Measurements from ENCODE around the gene MRAP2.
A peak's percentile ranks its signal among the peaks of the same experiment; 100 is the strongest.

MRAP2 gene, protein sequence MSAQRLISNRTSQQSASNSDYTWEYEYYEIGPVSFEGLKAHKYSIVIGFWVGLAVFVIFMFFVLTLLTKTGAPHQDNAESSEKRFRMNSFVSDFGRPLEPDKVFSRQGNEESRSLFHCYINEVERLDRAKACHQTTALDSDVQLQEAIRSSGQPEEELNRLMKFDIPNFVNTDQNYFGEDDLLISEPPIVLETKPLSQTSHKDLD

DNA sequence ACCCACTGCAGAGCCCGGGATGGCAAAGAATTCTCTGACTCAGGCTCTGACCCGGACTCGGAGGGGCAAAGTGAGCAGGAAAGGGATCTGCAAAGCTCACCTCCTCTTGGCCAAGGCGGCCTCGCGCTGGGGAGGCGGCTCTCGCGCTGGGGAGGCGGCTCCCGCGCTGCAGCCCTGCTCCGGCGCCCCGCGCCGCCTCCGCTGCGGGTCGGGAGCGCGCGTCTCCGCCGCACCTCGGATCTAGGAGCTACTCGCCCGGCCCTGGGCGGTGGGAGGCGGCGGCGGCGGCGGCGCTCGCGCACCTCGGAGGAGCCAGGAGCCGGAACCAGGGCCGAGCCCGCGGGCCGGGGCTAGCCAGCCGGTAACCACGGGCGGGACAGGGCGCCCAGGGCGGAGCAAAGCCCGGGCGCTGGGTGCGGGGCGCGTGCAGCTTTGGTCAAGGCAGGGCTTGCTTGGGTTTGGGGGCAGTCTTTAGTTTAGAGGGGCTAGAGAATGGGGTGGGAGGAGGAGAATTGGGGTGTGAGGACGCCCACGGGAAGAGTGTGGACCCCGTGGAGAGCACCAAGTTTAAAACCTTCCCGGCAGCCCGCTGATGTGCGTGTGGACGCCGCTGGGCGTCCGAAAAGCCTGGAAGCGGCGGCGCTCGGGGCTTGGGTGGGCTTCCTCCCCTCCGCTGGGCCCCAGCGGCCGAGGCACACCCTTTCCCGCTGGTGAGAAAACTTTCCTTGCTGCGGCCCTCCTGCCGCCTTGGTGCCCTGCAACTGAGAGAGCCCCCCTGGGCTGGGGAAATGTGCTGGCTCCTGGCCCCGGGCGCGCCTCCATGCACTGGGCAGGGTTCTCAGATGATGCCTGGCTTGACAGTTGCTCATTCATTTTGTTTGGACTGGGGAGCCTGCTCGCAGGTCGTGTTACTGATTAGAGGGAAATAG is at the start of gene MRAP2:
MRAP2 (plus strand) TSS at position 250 of the 929 bp plus-strand sequence. CDS start 21,547 bp downstream, outside the sequence.
- DNase-seq: peak; percentile 7
- in situ Hi-C loops (cut with HindIII; ENCODE audit: low pct_ligation_motif_present, low pct_unique_long_range_greater_than_20kb, low sequenced_read_pairs): no loop called here

DNA sequence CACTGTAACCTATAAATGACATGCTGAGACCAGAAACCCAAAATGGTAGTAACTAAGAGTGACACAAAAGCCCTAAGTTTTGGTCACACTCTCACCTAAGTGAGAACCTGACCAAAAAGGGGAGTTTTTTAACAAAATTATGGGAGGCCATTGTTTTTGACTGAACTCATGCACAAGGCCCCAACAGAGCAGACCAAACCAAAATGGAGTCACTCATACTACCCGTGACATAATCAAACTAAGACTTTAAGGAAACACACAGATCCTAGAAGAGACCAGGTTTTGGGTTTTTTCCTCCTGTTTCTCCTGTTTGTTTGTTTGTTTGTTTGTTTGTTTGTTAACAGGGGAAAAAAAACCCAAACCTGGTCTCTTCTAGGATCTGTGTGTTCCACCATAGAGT is 49.2 kb upstream of the MRAP2 start:
- in situ Hi-C loops (cut with HindIII; ENCODE audit: low pct_ligation_motif_present, low pct_unique_long_range_greater_than_20kb, low sequenced_read_pairs): no loop called here
- no peak for DNase-seq

DNA sequence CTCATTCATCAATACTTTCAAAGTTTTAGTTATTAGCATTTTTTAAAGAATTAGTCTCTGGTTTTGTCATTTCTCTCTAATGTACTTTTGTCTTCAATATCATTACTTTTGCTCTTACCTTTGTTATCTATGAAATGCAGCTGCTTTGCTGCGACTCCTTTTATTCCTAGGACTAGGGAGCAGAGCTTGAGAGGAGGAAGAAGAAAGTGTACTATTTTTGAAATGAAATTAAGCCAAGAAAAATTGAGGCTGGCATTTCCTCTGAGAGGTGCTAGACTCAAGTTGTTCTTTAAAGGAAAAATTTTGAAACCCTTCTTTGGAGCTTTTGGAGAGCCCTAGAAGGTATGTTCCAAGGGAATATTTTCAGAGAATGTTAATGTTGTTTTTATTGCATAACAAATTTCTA is 48.3 kb upstream of the MRAP2 start:
- in situ Hi-C loops (cut with HindIII; ENCODE audit: low pct_ligation_motif_present, low pct_unique_long_range_greater_than_20kb, low sequenced_read_pairs): no loop called here
- DNase-seq: no peak

DNA sequence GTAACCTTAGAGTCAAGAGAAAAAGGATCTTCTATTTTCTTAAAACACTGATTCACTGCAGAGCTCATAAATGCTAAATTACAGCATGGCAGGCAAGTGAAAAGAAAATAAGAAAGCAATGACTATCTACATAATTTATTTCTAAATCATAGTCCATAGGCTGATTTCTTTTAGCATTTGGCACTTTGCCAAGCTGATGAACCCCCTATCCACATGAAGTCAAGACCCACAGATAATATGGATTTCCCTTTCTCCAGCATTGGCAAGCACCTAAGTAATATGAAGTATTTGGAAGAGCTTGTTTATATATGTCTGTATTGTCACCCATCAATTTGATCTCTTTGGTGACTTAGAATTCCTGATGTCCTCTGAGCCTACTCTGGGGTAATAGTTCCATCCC is 47.9 kb upstream of the MRAP2 start:
- no peak for DNase-seq
- in situ Hi-C loops (cut with HindIII; ENCODE audit: low pct_ligation_motif_present, low pct_unique_long_range_greater_than_20kb, low sequenced_read_pairs): no loop called here

DNA sequence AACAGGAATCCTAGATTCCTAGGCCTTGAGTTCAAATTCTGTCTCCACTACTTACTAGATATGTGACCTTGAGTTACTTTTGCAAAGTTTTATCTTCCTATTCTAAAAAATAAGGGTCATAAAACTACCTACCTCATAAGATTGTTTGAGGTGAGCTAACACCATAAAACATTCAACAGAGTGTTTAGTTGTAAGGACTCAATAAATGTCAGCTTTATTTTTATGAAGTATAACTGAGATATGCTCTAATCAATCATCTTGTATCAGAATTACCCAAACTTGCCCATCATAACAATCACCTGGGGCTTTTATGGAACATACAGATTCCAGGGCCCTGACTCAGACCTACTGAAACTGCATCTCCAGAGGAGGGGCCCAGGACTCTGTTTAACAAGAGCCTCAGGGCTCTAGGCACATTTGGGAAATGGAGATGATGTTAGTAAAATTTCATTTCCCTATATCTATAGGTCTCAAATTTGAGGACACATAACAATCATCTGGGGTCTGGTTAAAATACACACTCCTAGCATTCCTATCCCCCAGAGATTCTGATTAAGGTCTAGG is 35.5 kb upstream of the MRAP2 start:
- in situ Hi-C loops (cut with HindIII; ENCODE audit: low pct_ligation_motif_present, low pct_unique_long_range_greater_than_20kb, low sequenced_read_pairs): no loop called here
- DNase-seq: no peak

DNA sequence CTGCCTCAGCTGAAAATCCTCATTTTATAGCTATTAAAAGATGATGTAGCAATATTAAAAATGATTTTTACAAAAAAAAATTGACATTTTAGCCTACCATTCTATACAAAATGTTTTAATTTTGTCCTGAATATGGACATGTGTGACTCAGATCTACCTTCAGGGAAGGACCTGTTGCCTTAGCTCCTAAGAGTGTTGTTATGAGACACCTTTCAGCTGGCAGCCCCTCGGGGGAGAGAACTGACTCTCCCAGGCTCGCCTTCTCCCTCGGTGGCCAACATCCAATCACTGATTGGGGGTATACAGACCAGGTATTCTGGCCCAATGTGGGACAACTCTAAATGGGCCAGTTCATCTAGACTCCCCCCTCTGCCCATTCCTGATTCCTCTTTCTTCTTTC is 32.5 kb upstream of the MRAP2 start:
- DNase-seq: no peak

DNA sequence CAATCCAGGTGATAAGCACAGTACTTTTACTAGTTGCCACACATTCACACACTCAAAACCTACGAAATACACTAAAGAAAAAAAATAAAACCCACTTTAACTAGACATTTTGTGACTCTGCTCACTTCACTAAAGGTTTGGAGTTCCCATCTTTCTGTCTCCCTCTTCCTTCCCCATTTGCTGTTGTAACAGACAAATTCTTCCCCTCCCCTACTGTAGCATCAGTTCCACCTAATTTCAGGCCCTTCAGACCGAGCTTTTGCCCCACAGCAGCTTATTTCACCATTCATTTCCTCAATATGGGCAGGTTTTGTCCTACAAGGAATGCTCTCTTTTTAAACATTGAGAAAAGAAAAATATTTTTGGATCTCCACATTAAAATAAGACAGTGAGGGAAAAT is 31.3 kb upstream of the MRAP2 start:
- DNase-seq: no peak
- in situ Hi-C loops (cut with HindIII; ENCODE audit: low pct_ligation_motif_present, low pct_unique_long_range_greater_than_20kb, low sequenced_read_pairs): no loop called here

More for the DNA sequence above, 32.5 kb upstream of the MRAP2 start:
- in situ Hi-C loops (cut with HindIII; ENCODE audit: low pct_ligation_motif_present, low pct_unique_long_range_greater_than_20kb, low sequenced_read_pairs): no loop called here

DNA sequence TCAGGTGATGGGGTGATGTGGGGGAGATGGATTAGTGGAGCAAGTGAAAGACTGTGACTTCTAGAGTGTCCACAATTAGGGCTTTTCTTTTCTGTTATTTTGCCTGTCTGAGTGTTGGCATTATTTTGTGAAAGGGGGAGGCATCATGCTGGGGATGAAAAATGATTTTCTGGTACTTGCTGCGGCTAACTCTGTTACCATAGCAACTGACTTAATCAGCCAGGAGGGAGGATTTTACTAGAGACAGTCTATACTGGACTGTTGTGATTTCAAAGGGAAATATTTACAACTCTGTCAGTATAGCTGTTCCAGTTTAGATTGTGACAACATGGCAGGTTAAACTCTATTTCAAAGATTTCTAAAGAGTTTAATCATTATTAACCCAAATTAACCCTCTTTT is 30.4 kb upstream of the MRAP2 start:
- no peak for DNase-seq
- in situ Hi-C loops (cut with HindIII; ENCODE audit: low pct_ligation_motif_present, low pct_unique_long_range_greater_than_20kb, low sequenced_read_pairs): no loop called here

DNA sequence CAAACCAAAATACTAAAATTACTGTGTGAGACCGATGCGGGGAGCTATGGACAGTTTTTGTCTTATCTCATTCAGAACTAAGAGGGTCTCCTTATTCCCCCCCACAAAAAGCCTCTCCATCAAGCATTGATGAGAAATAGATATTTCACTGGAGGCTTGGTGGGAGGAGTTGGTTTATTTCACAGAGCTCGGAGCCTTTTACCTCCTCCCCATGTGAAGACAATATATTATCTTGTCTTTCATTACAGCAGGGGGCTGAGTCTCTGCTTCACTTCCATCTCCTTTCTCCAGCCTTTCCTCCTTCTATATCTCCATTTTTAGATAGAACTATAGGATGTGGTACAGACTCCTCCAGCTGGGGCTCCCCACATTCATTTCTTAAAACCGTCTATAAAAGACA is 29.9 kb upstream of the MRAP2 start:
- in situ Hi-C loops (cut with HindIII; ENCODE audit: low pct_ligation_motif_present, low pct_unique_long_range_greater_than_20kb, low sequenced_read_pairs): no loop called here
- no peak for DNase-seq

DNA sequence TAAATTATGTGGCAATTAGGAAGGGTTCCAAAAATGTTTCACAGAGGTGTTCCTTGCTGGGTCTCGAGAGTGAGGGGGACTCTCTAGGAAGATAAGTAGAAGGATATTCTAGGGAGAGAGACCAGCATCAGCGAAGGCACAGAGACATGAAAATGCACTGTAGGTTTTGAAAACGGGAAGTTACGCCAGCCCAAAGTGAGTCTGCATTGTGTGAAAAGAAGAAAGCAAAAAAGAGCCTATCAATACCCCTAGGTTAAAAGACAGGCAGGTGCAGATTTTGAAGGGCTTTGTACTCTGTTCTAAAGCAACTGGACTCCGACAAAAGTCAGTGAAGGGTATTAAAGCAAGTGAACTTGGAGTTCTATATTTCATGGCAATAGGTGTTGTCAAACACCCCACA is 25.7 kb upstream of the MRAP2 start:
- in situ Hi-C loops (cut with HindIII; ENCODE audit: low pct_ligation_motif_present, low pct_unique_long_range_greater_than_20kb, low sequenced_read_pairs): no loop called here
- DNase-seq: no peak

DNA sequence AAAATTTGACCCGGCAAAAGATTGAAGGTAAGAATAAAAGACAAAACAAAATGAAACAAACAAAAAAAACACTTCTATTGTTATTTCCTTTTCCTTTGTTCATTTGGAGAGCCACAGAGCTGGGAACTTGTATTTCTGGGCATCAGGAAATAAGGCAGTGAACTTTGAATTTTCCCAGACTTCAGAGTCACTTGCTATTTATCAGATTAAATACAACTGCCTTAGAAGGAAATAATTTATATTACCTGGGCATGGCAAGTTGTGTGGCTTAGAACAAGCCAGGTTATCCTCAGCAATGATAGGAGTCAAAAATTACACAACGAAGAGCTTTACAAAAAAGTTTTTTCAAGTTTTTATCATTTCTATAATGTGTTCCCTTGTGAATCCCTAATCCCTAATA is 20.2 kb upstream of the MRAP2 start:
- in situ Hi-C loops (cut with HindIII; ENCODE audit: low pct_ligation_motif_present, low pct_unique_long_range_greater_than_20kb, low sequenced_read_pairs): no loop called here
- DNase-seq: no peak

DNA sequence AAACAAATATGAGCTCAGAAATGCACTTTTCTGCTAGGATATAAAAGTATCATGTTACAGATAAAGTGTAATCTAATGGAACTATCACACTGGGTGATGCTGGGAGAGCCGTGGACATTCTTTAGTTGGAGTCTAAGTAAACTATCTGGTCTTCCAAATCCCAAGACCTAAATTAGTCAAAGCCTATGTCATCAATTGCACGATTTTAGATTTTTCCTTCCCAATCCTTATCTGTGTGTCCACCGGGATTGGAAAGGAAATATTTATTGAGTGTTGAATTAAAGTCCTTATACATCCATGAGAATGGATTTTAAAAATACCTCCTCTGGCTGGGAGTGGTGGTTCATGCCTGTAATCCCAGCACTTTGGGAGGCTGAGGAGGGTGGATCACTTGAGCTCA is 19.6 kb upstream of the MRAP2 start:
- DNase-seq: no peak
- in situ Hi-C loops (cut with HindIII; ENCODE audit: low pct_ligation_motif_present, low pct_unique_long_range_greater_than_20kb, low sequenced_read_pairs): no loop called here

DNA sequence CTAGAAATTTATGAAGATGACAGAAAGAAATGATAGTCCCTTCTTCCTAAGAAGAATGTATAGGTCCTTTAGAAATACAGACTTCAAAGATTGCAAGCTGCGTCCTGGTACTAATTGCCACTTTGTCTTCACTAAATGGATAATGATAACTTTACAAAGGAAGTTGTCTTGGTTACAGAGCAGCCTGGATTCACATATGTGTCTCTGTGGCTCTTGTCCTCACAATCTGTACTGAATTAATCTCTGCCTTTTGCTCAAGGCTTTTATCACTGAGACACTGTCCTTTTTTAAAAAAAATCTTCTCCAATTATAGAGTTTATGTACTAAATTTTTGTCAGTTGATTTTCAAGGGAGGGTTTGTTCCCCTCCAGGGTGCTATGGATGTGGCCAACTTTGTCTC is 17.5 kb upstream of the MRAP2 start:
- in situ Hi-C loops (cut with HindIII; ENCODE audit: low pct_ligation_motif_present, low pct_unique_long_range_greater_than_20kb, low sequenced_read_pairs): no loop called here

DNA sequence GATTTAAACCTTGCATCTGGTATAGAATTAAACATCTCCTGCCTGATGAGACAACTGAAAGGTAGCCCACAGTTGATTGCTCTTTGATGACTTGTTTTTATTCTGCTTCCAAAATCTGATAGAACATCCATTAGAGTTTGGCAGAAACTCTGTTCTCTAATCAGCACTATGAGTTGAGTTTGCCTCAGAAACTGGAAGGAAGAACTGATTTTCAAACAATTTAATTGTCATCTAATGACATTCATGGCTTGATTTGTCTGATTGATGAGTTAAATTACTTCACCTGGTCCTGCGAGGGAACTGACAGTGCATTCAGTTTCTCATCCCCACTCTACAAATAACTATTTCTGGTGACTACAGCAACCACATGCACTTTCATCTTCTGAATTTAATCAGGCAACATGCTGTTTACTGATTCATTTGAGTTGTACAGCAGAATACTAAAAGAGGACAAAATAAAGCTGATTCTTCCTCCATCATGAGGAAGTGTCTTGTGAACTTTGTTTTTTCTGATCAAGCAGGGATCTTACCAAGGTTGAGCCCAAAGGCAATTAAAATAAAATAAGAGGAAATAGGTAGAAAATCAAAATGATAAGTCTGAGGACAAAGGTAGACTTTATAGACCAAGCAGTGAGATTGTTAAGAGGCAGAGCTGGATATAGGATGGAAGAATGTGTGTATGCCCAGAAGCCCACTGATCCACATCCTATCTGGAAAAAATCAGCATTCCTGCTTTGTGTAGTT is 15.7 kb upstream of the MRAP2 start:
- in situ Hi-C loops (cut with HindIII; ENCODE audit: low pct_ligation_motif_present, low pct_unique_long_range_greater_than_20kb, low sequenced_read_pairs): no loop called here
- DNase-seq: no peak

More for the DNA sequence above, 17.5 kb upstream of the MRAP2 start:
- DNase-seq: no peak

DNA sequence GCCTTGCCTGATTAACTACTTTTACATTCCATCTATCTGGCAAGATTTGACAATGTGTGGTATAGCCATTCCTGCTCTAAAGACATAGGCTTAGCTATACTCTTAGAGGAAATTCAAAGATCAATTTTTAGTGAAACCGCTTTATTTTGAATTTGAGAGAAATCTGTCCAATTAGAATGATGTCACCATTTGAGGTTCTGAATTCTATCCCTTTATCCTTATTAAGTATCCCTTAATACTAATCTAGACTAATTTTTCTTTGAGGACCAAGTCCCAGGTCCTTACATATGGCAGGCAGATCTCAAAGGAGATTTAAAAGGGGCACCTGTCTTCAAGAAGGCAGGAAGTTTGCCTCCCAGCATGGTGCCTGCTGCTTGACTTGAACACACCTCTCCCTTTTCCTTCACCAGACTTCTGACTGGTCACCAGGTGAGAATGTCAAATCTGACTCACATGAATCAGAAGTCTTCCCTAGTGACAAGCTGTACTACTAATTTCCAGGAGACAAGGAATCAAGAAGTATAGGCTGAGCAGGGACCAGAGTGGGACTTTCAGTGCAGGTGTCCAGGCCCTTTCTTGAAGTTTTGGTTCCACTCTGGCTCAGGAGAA is 15.0 kb upstream of the MRAP2 start:
- DNase-seq: no peak
- in situ Hi-C loops (cut with HindIII; ENCODE audit: low pct_ligation_motif_present, low pct_unique_long_range_greater_than_20kb, low sequenced_read_pairs): no loop called here

DNA sequence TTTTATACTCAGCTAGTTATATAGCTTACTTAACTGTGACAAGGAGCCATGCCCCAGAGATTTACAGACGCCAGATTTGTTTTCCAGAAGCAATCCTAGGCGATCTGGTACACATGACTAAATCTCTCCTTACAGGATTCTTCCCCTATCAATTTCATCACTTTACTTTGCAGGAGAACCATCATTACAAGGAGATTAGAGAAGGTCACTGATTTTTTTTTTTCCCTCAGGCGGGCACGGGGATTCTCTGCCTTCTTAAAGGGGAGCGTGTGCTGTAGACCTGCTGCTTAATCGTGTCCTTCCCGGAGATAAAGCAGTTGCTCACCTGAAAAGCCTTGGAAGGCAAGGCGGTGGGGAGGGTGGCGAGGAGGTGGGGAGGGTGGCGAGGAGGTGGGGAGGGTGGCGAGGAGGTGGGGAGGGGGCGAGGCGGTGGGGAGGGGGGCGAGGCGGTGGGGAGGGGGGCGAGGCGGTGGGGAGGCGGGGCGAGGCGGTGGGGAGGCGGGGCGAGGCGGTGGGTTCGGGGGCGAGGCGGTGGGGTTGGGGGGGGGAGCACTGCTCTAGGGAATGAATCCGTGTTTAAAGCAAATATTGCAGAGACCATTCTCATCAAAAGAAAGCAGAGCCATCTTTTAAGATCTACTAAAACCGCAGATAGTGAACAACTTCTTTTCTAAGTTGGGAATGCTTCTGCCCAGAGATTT is 14.3 kb upstream of the MRAP2 start:
- in situ Hi-C loops (cut with HindIII; ENCODE audit: low pct_ligation_motif_present, low pct_unique_long_range_greater_than_20kb, low sequenced_read_pairs): no loop called here
- DNase-seq: no peak

DNA sequence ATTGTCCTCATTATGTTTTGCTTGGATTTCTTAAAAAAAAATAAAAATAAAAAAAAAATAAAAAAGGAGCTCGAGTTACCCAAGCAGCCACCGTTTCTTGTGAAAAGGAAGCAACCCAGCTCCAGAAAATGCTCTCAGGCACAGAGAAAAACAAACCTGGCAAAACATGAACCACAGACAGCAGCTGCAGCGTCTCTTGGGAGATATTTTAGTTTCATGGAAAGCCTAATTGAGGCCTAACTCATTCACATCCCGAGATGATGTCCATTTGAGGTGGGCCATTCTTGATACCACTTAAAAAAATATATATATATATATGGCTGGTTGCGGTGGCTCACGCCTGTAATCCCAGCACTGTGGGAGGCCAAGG is 13.7 kb upstream of the MRAP2 start:
- no peak for DNase-seq
- in situ Hi-C loops (cut with HindIII; ENCODE audit: low pct_ligation_motif_present, low pct_unique_long_range_greater_than_20kb, low sequenced_read_pairs): no loop called here

DNA sequence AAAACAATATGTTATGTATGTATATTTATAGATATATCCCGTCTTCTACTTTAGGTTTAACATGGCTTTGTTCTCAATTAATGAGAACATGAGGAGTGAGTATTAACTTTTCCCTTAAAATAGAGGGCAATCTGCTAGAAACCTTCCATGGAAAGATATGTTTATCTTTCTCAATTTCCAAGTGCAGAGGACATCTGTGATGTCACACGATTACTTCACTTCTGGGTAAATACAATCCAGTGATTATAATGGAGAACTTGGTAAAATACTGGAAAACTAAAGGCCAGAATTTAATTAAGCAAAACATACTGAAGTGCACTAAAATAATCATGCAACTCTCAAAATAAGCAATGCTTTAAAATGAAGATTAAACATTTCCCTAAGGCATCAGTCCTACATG is 11.9 kb upstream of the MRAP2 start:
- in situ Hi-C loops (cut with HindIII; ENCODE audit: low pct_ligation_motif_present, low pct_unique_long_range_greater_than_20kb, low sequenced_read_pairs): no loop called here
- DNase-seq: no peak
